B cell (primary cell): ENCODE results near the gene NMB. TPM values are rescaled to one million over a fixed set of nuclear protein-coding genes. Genes with fewer than 3 reads are reported as not detected.

ENCODE experiments used
- ATAC-seq: fragments of 200-7000 bp; cut with Tn5 transposase; one replicate; pipeline ENCODE4 v1.10.0; 2021; ENCODE audit warnings: low read depth, mild to moderate bottlenecking, moderate number of reproducible peaks, moderate library complexity
- CTCF ChIA-PET: fragments of 350-600 bp; sonication (Branson Sonifier 250); formaldehyde crosslinking; loops from one replicate; lab custom pipeline; 2021; ENCODE audit warnings: antibody characterized with exemption, inconsistent platforms; lab: Charles Lee
- POLR2A ChIA-PET: fragments of 350-600 bp; sonication (Branson Sonifier 250); formaldehyde crosslinking; loops from one replicate; lab custom pipeline; 2021; ENCODE audit warnings: antibody characterized with exemption; lab: Charles Lee
- DNase-seq: peaks from one replicate; pipeline ENCODE4 v3.0.0; 2013
- H2AFZ ChIP-seq: 2 replicates; pipeline ENCODE4 v1.6.1; 2012; ENCODE audit warnings: mild to moderate bottlenecking, low read depth, low read length; ENCODE audit not compliant: insufficient read depth, poor library complexity, severe bottlenecking
- H3K27ac ChIP-seq, 2 donors: 1 replicate in 1 of 2; 2 replicates in 1 of 2; pipeline ENCODE4 v1.5.1; 2012 to 2013; ENCODE audit warnings: low read length in 2 of 2, mild to moderate bottlenecking in 2 of 2, moderate library complexity in 1 of 2
- H3K27me3 ChIP-seq, 4 experiments: fragments of 200-600 bp in 1 of 4; sonication (generic) in 1 of 4; replicated peaks in 1 of 4; 1 replicate in 2 of 4; 2 replicates in 2 of 4; pipeline versions ENCODE4 v1.6.1 to v1.7.0; 2013 to 2016; ENCODE audit warnings: low read length in 3 of 4, mild to moderate bottlenecking in 2 of 4, mixed read lengths in 1 of 4, moderate library complexity in 1 of 4; ENCODE audit not compliant: insufficient read depth in 4 of 4, control insufficient read depth in 3 of 4; ENCODE audit errors: control extremely low read depth in 1 of 4
- H3K36me3 ChIP-seq, 2 experiments: replicated peaks in 1 of 2; 1 replicate in 1 of 2; 2 replicates in 1 of 2; pipeline versions ENCODE4 v1.6.1 to v1.7.1; 2013; ENCODE audit warnings: low read length in 1 of 2; ENCODE audit not compliant: insufficient read depth in 2 of 2, control insufficient read depth in 1 of 2; ENCODE audit errors: control extremely low read depth in 1 of 2, extremely low read depth in 1 of 2
- H3K4me1 ChIP-seq, 2 donors: fragments of 200-600 bp in 1 of 2; sonication (generic) in 1 of 2; 1 replicate in 1 of 2; 2 replicates in 1 of 2; pipeline versions ENCODE4 v1.5.1 to v1.6.1; 2013 to 2017; ENCODE audit warnings: low read length in 2 of 2; ENCODE audit not compliant: control insufficient read depth in 2 of 2, insufficient read depth in 2 of 2
- H3K4me2 ChIP-seq: replicated peaks from 2 replicates; pipeline ENCODE3; 2012; ENCODE audit warnings: mild to moderate bottlenecking, low read depth, low read length; ENCODE audit not compliant: poor library complexity, severe bottlenecking
- H3K4me3 ChIP-seq, 5 experiments: fragments of 200-600 bp in 1 of 5; sonication (generic) in 1 of 5; 1 replicate in 3 of 5; 2 replicates in 2 of 5; pipeline versions ENCODE4 v1.5.1 to v1.7.0; 2011 to 2016; ENCODE audit warnings: low read length in 4 of 5, mild to moderate bottlenecking in 4 of 5, low read depth in 2 of 5, control low read depth in 1 of 5, moderate library complexity in 1 of 5; ENCODE audit not compliant: insufficient read depth in 1 of 5; ENCODE audit errors: control extremely low read depth in 1 of 5, extremely low read depth in 1 of 5
- H3K79me2 ChIP-seq: fragments of 200-600 bp; sonication (generic); one replicate; pipeline ENCODE4 v1.6.0; 2016; ENCODE audit warnings: low read length; ENCODE audit not compliant: control insufficient read depth, insufficient read depth
- H3K9ac ChIP-seq: fragments of 200-600 bp; sonication (generic); 2 replicates; pipeline ENCODE4 v1.6.1; 2017; ENCODE audit warnings: mild to moderate bottlenecking, low read length, moderate library complexity
- H3K9me3 ChIP-seq, 3 donors: one replicate each; pipeline versions ENCODE4 v1.6.1 to v1.7.1; 2013; ENCODE audit warnings: low read length in 2 of 3; ENCODE audit not compliant: control insufficient read depth in 2 of 3, insufficient read depth in 1 of 3; ENCODE audit errors: control extremely low read depth in 1 of 3
- H4K20me1 ChIP-seq: 2 replicates; pipeline ENCODE4 v1.6.0; 2012; ENCODE audit warnings: mild to moderate bottlenecking, low read length; ENCODE audit not compliant: insufficient read depth, control insufficient read depth, poor library complexity, severe bottlenecking
- H3K27ac Mint-ChIP-seq: one replicate; pipeline ENCODE4 v1.8.0; 2021; ENCODE audit warnings: mixed read lengths
- H3K27me3 Mint-ChIP-seq: one replicate; pipeline ENCODE4 v1.8.0; 2021; ENCODE audit warnings: mixed read lengths
- H3K4me1 Mint-ChIP-seq: one replicate; pipeline ENCODE4 v1.8.0; 2021; ENCODE audit warnings: mixed read lengths
- H3K4me3 Mint-ChIP-seq: one replicate; pipeline ENCODE4 v1.8.0; 2021; ENCODE audit warnings: mixed read lengths
- H3K9me3 Mint-ChIP-seq: one replicate; pipeline ENCODE4 v1.8.0; 2022; ENCODE audit warnings: mixed read lengths; ENCODE audit not compliant: insufficient read depth
- EZH2 ChIP-seq: IDR thresholded peaks from 2 replicates; pipeline ENCODE4 v1.6.1; 2012; ENCODE audit warnings: borderline replicate concordance, low read depth, mild to moderate bottlenecking, moderate library complexity, low read length; ENCODE audit not compliant: insufficient read depth, poor library complexity, severe bottlenecking
- WGBS: methylation state at CpG from one replicate; pipeline ENCODE4 v1.1.5; 2013; ENCODE audit warnings: missing lambda C conversion rate; ENCODE audit not compliant: insufficient coverage; 5-methylcytosine and 5-hydroxymethylcytosine counted together
- intact Hi-C: fragments of 100-400 bp; cut with micrococcal nuclease; formaldehyde crosslinking; loops from one replicate; pipeline ENCODE4 v1.10.0; 2022
- polyA minus RNA-seq: library from RNA; depleted of rRNA, polyadenylated mRNA; stranded (reverse); fragments of >200 nt; gene quantifications from 2 replicates; pipeline ENCODE4 v1.2.3, GENCODE V29; 2012
- polyA plus RNA-seq: library from polyadenylated mRNA; depleted of rRNA; stranded (reverse); fragments of >200 nt; gene quantifications from 2 replicates; pipeline ENCODE4 v1.2.3, GENCODE V29; 2012
- total RNA-seq, 2 donors: library from RNA; stranded (reverse); fragments of 120-200 nt in 1 of 2; gene quantifications; 1 replicate in 1 of 2; 2 replicates in 1 of 2; pipeline versions ENCODE4 v1.2.3 to v1.2.4, GENCODE V29; 2013 to 2022
- TF ChIP-seq, protein P1 (sequence below): fragments of 200-600 bp; IDR thresholded peaks from one replicate; pipeline ENCODE4 v1.8.0; 2022; ENCODE audit warnings: antibody characterized with exemption, mild to moderate bottlenecking

NMB gene, protein sequence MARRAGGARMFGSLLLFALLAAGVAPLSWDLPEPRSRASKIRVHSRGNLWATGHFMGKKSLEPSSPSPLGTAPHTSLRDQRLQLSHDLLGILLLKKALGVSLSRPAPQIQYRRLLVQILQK
- 3.0 and 5.0 TPM in 2 replicates for total RNA-seq
- 2.3 TPM for total RNA-seq (2013)
- polyA plus RNA-seq, result 1.4 and 2.3 TPM in 2 replicates
- polyA minus RNA-seq, result 1.6 and 2.1 TPM in 2 replicates

DNA sequence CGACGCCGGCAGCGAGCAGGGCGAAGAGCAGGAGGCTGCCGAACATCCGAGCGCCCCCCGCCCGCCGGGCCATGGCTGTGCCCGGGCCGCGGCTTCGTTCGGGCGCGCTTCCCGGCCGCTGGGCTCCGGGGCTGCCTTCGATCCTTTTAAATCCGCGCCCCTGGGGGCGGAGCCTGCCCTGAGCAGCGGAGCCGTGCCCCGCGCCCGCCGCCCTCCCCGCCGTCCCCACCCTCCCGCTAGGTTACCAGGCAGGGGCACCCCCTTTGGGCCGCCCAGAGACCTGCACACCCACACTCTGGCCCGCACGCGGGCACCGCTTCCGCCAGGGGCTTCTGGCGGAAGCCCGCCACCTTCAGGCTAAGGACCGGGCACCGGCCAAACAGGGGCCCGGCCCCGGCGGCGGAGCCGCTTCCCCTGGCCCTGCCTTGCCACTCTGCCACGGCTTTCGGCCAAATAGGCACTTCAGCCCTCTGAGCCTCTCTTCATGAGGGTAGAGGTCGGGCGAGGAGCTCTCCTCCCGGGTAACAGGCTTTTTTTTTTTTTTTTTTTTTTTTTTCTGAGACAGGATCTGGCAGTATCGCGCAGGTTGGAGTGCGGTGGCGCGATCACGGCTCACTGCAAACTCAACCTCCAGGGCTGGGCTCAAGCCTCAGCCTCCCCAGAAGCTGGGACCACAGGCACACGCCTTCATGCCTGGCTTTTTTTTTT lies at the start of gene NMB:
Gene NMB (minus strand): TSS at position 120 of the 708 bp plus-strand sequence. CDS start 47 bp downstream, at position 73.
- Histone ChIP-seq H3K9me3 (no peaks in the 10 kb centered on the region), H3K4me3 (peak within 1 kb of the TSS; percentile 38 to 86 (median 63)), H3K9ac (peak within 1 kb of the TSS; percentile 76), H3K36me3 (no peaks in the 10 kb centered on the region), H3K4me2 (peak within 1 kb of the TSS; percentile 95), H3K4me1 (peaks cover 22 to 30% of the 10 kb centered on the region in 2 donors), H3K27me3 (no peaks in the 10 kb centered on the region), H3K79me2 (peaks cover 8% of the 10 kb centered on the region), H2AFZ (peak within 1 kb of the TSS; percentile 95), H3K27ac (peak within 1 kb of the TSS; percentile 63 to 69), H4K20me1 (no peaks in the 10 kb centered on the region)
- H3K4me1 Mint-ChIP-seq, result peaks cover 32% of the 10 kb centered on the region
- 1% methylated on average over 59 of the region's 61 CpGs for WGBS
- DNase-seq (peak; percentile 93), ATAC-seq (peak; percentile 76)
- peak within 1 kb of the TSS; percentile 83 for H3K4me3 Mint-ChIP-seq
- no peak for TF ChIP-seq EZH2
- TF ChIP-seq, protein P1, sequence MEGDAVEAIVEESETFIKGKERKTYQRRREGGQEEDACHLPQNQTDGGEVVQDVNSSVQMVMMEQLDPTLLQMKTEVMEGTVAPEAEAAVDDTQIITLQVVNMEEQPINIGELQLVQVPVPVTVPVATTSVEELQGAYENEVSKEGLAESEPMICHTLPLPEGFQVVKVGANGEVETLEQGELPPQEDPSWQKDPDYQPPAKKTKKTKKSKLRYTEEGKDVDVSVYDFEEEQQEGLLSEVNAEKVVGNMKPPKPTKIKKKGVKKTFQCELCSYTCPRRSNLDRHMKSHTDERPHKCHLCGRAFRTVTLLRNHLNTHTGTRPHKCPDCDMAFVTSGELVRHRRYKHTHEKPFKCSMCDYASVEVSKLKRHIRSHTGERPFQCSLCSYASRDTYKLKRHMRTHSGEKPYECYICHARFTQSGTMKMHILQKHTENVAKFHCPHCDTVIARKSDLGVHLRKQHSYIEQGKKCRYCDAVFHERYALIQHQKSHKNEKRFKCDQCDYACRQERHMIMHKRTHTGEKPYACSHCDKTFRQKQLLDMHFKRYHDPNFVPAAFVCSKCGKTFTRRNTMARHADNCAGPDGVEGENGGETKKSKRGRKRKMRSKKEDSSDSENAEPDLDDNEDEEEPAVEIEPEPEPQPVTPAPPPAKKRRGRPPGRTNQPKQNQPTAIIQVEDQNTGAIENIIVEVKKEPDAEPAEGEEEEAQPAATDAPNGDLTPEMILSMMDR, result peak; percentile 78
- peak within 1 kb of the TSS; percentile 87 for H3K27ac Mint-ChIP-seq
- no peaks in the 10 kb centered on the region for H3K9me3 Mint-ChIP-seq
- POLR2A ChIA-PET, result interaction anchor here (0.6 to 1.6 kb wide), 9 partner anchors 58 to 632 kb away, joined by 3 to 18 read pairs (median 5); partner anchors contain the start of gene SEC11A
- CTCF ChIA-PET, result interaction anchor here (0.6 to 3.7 kb wide), 16 partner anchors 13 to 353 kb away, joined by 3 to 17 read pairs (median 4); partner anchors contain the start of gene SEC11A
- H3K27me3 Mint-ChIP-seq, result no peaks in the 10 kb centered on the region
- intact Hi-C loops, result loop anchor here (1.0 kb wide), 6 partner anchors 27 to 322 kb away; partner anchors contain the start of genes SEC11A and ZNF592

DNA sequence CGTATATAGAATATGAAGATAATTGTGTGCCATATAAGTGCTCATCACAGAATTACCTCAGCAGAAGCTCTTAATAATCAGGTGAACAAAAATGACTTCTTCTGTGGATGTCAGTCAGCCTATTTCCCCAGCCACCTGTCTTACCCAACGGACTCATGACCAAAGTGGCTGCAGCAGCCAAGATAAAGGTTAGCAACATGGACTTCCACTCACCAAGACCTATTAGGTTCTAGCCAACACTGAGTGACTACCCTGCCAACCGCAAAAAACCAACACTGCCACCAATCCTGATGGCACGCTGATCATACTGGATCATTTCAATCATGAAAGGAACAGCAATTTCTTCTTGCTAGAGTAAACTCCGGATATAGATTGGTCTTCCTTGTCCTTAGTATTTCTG lies 45.8 kb upstream of the NMB start:
- intact Hi-C loops, result no loop called here
- CTCF ChIA-PET, result interaction anchor here (1.2 kb wide), 1 partner anchor 10 kb away, joined by 3 read pairs; no protein-coding TSS in a partner anchor
- WGBS, result 100% methylated on average over 4 of the region's 5 CpGs
- Histone ChIP-seq H3K9ac (no peak overlapping the region), H2AFZ (no peak overlapping the region), H4K20me1 (peaks cover 79% of the 10 kb centered on the region), H3K4me3 (no peak overlapping the region), H3K4me1 (peaks cover 9 to 10% of the 10 kb centered on the region in 2 donors), H3K4me2 (no peak overlapping the region), H3K27ac (no peak overlapping the region), H3K36me3 (peaks cover 7 to 15% of the 10 kb centered on the region in 2 experiments), H3K9me3 (no peaks in the 10 kb centered on the region), H3K79me2 (peaks cover 99% of the 10 kb centered on the region), H3K27me3 (no peaks in the 10 kb centered on the region)
- Mint-ChIP-seq H3K27ac (peak overlapping the region; percentile 8), H3K27me3 (no peaks in the 10 kb centered on the region), H3K9me3 (no peaks in the 10 kb centered on the region), H3K4me1 (peaks cover 54% of the 10 kb centered on the region), H3K4me3 (no peak overlapping the region)
- DNase-seq, result no peak
- ATAC-seq, result no peak
- POLR2A ChIA-PET, result interaction anchor here (1.3 kb wide), 1 partner anchor 12 kb away, joined by 3 read pairs; the partner anchor contains the start of gene SEC11A
- TF ChIP-seq EZH2, result no peak
- TF ChIP-seq, protein P1, result no peak
